ENCODE data around the gene DAP. TPM values are rescaled to one million over a fixed set of nuclear protein-coding genes. Genes with fewer than 3 reads are reported as not detected.
"Not testable (repeated sequence)": the region's sequence is repeated elsewhere in the genome, so short reads cannot be mapped to it uniquely, and the experiment has no call there.

DAP gene
- total and polyA plus RNA-seq, 8 donors: 68.3 to 183 (median 132) TPM

GRCh38 chr5:10788358-10788757, 27.3 kb upstream of the DAP start:
- Histone ChIP-seq H3K4me3 (no peak overlapping the region), H3K27me3 (no peaks in the 10 kb centered on the region), H3K9me3 (no peaks in the 10 kb centered on the region), H3K4me1 (no peaks in the 10 kb centered on the region), H3K36me3 (no peaks in the 10 kb centered on the region), H3K27ac (no peak overlapping the region)
- intact Hi-C loops (cut with DNase I): no loop called here
- no peak for FAIRE-seq
- DNase-seq: no peak
- WGBS, 2 donors: 93 to 97% methylated on average over 5 of the region's 5 CpGs
- no peak for TF ChIP-seq CTCF (IDR thresholded peaks at IDR 0.05)
- no peak for ATAC-seq

DNA sequence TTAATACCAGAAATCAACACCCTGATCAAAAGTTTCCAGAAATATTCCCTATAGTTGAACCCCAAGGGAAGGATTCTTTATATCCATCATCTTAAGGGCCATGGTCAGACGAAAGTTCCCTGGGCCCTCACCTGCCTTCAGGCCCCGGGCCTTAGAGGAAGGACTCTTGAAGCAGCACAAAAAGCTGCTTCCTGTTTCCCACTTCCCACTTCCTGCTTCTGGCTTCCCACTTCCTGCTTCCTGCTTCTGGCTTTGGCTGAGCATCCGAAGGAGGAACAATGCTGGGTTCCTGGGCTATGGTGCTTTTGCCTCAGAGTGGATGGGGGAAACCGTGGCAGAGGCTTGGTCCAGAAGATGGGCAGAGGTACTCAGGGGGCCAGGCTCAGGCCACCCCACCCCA, 25.8 kb upstream of the DAP start:
- WGBS, 2 donors: 78 to 90% methylated on average over 4 of the region's 4 CpGs
- no peak for DNase-seq
- TF ChIP-seq CTCF (IDR thresholded peaks at IDR 0.05): no peak

GRCh38 chr5:10780208-10780607, 19.2 kb upstream of the DAP start:
- H3K4me1 ChIP-seq; H3K36me3 ChIP-seq; H3K27ac ChIP-seq; DNase-seq; FAIRE-seq; H3K27me3 ChIP-seq; intact Hi-C loops (cut with DNase I); H3K4me3 ChIP-seq; ATAC-seq; H3K9me3 ChIP-seq: not testable (repeated sequence)
- WGBS, 2 donors: 84 to 89% methylated on average over 7 of the region's 7 CpGs

More for the DNA sequence above, 25.8 kb upstream of the DAP start:
- Histone ChIP-seq H3K4me3 (no peak overlapping the region), H3K36me3 (no peaks in the 10 kb centered on the region), H3K27me3 (no peaks in the 10 kb centered on the region), H3K9me3 (no peaks in the 10 kb centered on the region), H3K27ac (no peak overlapping the region), H3K4me1 (no peaks in the 10 kb centered on the region)
- FAIRE-seq: no peak
- intact Hi-C loops (cut with DNase I): no loop called here
- no peak for ATAC-seq

DNA sequence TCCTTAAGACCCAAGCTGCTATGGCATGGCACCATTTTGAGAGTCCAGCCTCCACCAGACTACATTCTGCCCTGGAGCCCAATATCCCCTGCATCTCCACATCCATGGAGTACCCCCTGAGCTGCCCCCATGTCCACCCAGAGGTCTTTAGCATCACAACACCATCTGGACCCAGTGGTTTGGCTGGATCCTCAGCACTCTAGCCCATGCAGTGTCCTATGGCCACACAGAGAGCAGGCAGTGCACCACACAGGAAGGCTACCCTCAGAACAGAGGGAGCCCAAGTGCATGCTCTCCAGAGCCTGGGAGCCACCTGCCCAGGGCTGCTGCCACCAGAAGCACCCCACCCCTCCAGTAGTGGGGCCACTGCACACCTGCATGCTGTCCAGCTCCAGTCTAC, 18.6 kb upstream of the DAP start:
- Histone ChIP-seq H3K4me3 (no peak overlapping the region), H3K27me3 (no peaks in the 10 kb centered on the region), H3K27ac (no peak overlapping the region), H3K4me1 (no peaks in the 10 kb centered on the region), H3K36me3 (no peaks in the 10 kb centered on the region), H3K9me3 (no peaks in the 10 kb centered on the region)
- no peak for TF ChIP-seq CTCF (IDR thresholded peaks at IDR 0.05)
- ATAC-seq (no peak), FAIRE-seq (no peak), DNase-seq (no peak)
- intact Hi-C loops (cut with DNase I): no loop called here

- Histone ChIP-seq H3K9me3 (no peaks in the 10 kb centered on the region), H3K27me3 (no peaks in the 10 kb centered on the region), H3K4me1 (no peaks in the 10 kb centered on the region), H3K36me3 (no peaks in the 10 kb centered on the region), H3K27ac (no peak overlapping the region), H3K4me3 (no peak overlapping the region)
- FAIRE-seq (no peak), DNase-seq (no peak), ATAC-seq (no peak)
- TF ChIP-seq CTCF (IDR thresholded peaks at IDR 0.05): no peak
- 65 to 76% methylated on average over 2 of the region's 2 CpGs for WGBS, 2 donors
- intact Hi-C loops (cut with DNase I): no loop called here
These were observed 17.3 kb upstream of the DAP start for GRCh38 chr5:10778179-10778910.

All from pancreas (tissue), 10 donors.